ENCODE data around the gene OBP2A. TPM values are rescaled to one million over a fixed set of nuclear protein-coding genes. Genes with fewer than 3 reads are reported as not detected.

The OBP2A gene
- polyA plus RNA-seq, 1 donor (not counting 4 experiments of a cell fraction or from before 2014, with no cell fraction given), result not detected

GRCh38 chr9:135574943-135575342 is 29.0 kb downstream of the OBP2A start:
- no peak for DNase-seq (ENCODE audit: low read depth, low spot score)
- FAIRE-seq, result no peak
- H3K27ac ChIP-seq (ENCODE audit: control insufficient read depth, insufficient read depth, low read length), result no peak overlapping the region
- TF ChIP-seq EZH2 (IDR thresholded peaks at IDR 0.05; ENCODE audit: low read length) (no peak), CTCF (optimal IDR thresholded peaks at IDR 0.05 in 1 of 3, IDR thresholded peaks at IDR 0.05 in 1 of 3, conservative IDR thresholded peaks at IDR 0.05 in 1 of 3; ENCODE audit: extremely low read depth in 1 of 3, insufficient read depth in 2 of 3, low read length in 3 of 3) (no peak)
- no peaks in the 10 kb centered on the region for H3K9me1 ChIP-seq (ENCODE audit: control insufficient read depth, extremely low read depth, insufficient read depth, low read length)
- no peaks in the 10 kb centered on the region for H3K79me2 ChIP-seq (ENCODE audit: control insufficient read depth, insufficient read depth, low read length)
- no peaks in the 10 kb centered on the region for H3K9me3 ChIP-seq (ENCODE audit: control insufficient read depth, low read depth, low read length)
- H3K9ac ChIP-seq (ENCODE audit: control insufficient read depth, extremely low read depth, insufficient read depth, low read length), result no peak overlapping the region
- dilution Hi-C loops (cut with MboI; ENCODE audit: extremely low pct_ligation_motif_present, low sequenced_read_pairs), result no loop called here
- no peaks in the 10 kb centered on the region for H4K20me1 ChIP-seq (ENCODE audit: control insufficient read depth, extremely low read depth, insufficient read depth, low read length)
- no peak overlapping the region for H2AFZ ChIP-seq (ENCODE audit: control insufficient read depth, low read length)
- no peak overlapping the region for H3K4me2 ChIP-seq (ENCODE audit: control insufficient read depth, extremely low read depth, insufficient read depth, low read depth, low read length)
- H3K36me3 ChIP-seq (ENCODE audit: control insufficient read depth in 2 of 2, extremely low read depth in 1 of 2, insufficient read depth in 2 of 2, low read length in 2 of 2), result no peaks in the 10 kb centered on the region
- H3K27me3 ChIP-seq (ENCODE audit: control insufficient read depth, extremely low read depth, insufficient read depth, low read length), result no peaks in the 10 kb centered on the region
- no peak overlapping the region for H3K4me3 ChIP-seq (ENCODE audit: control insufficient read depth in 2 of 3, extremely low read depth in 1 of 3, insufficient read depth in 2 of 3, low read depth in 1 of 3, low read length in 3 of 3)
- no peaks in the 10 kb centered on the region for H3K4me1 ChIP-seq (ENCODE audit: control insufficient read depth, extremely low read depth, insufficient read depth, low read length)

DNA sequence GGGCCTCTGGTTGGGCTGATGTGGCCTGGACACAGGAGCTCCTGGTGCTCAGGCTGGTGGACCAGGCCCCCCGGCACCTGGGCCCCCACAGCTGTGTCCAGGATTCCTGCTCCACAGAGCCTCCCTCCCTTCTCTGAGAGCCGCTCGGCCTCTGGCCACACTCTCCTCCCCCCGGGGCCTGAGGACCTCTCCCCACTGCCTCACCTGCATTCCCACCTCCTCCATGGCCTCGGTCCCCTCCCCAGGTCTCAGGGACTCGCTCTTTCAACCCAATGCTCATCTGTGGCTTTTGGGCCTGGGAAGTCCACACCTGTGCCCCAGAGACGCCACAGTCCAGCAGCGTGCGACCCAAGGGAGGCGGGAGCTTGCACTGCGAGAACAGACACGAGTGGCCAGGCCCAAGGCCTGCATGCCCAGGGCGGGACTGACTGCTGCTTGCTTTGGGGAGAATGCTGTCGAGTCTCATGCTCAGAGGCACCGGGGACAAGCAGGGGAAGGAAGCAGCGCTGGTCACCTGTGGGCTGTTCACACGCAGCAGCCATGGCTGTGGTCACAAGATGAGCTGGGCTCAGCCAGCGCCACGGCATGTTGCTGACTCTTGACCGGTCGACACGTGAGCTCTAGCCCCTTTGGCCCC is 30.2 kb downstream of the OBP2A start:
- no peaks in the 10 kb centered on the region for H4K20me1 ChIP-seq (ENCODE audit: control insufficient read depth, extremely low read depth, insufficient read depth, low read length)
- no peaks in the 10 kb centered on the region for H3K27me3 ChIP-seq (ENCODE audit: control insufficient read depth, extremely low read depth, insufficient read depth, low read length)
- no peaks in the 10 kb centered on the region for H3K9me1 ChIP-seq (ENCODE audit: control insufficient read depth, extremely low read depth, insufficient read depth, low read length)
- TF ChIP-seq EZH2 (IDR thresholded peaks at IDR 0.05; ENCODE audit: low read length) (no peak), CTCF (optimal IDR thresholded peaks at IDR 0.05 in 1 of 3, IDR thresholded peaks at IDR 0.05 in 1 of 3, conservative IDR thresholded peaks at IDR 0.05 in 1 of 3; ENCODE audit: extremely low read depth in 1 of 3, insufficient read depth in 2 of 3, low read length in 3 of 3) (no peak)
- H3K79me2 ChIP-seq (ENCODE audit: control insufficient read depth, insufficient read depth, low read length), result no peaks in the 10 kb centered on the region
- H3K27ac ChIP-seq (ENCODE audit: control insufficient read depth, insufficient read depth, low read length), result no peak overlapping the region
- no peak overlapping the region for H2AFZ ChIP-seq (ENCODE audit: control insufficient read depth, low read length)
- no peaks in the 10 kb centered on the region for H3K36me3 ChIP-seq (ENCODE audit: control insufficient read depth in 2 of 2, extremely low read depth in 1 of 2, insufficient read depth in 2 of 2, low read length in 2 of 2)
- no peak overlapping the region for H3K4me3 ChIP-seq (ENCODE audit: control insufficient read depth in 2 of 3, extremely low read depth in 1 of 3, insufficient read depth in 2 of 3, low read depth in 1 of 3, low read length in 3 of 3)
- no peak for FAIRE-seq
- dilution Hi-C loops (cut with MboI; ENCODE audit: extremely low pct_ligation_motif_present, low sequenced_read_pairs), result no loop called here
- no peaks in the 10 kb centered on the region for H3K4me1 ChIP-seq (ENCODE audit: control insufficient read depth, extremely low read depth, insufficient read depth, low read length)
- no peak for DNase-seq (ENCODE audit: low read depth, low spot score)
- H3K9ac ChIP-seq (ENCODE audit: control insufficient read depth, extremely low read depth, insufficient read depth, low read length), result no peak overlapping the region
- H3K4me2 ChIP-seq (ENCODE audit: control insufficient read depth, extremely low read depth, insufficient read depth, low read depth, low read length), result no peak overlapping the region
- no peaks in the 10 kb centered on the region for H3K9me3 ChIP-seq (ENCODE audit: control insufficient read depth, low read depth, low read length)
